Stomach (tissue), 9 donors: ENCODE data around the gene EHBP1L1. TPM values are rescaled to one million over a fixed set of nuclear protein-coding genes. Genes with fewer than 3 reads are reported as not detected.

ENCODE experiments used
- DNase-seq, 2 donors: peaks; one replicate each; pipeline versions ENCODE4 v3.0.0 to v3.0.0-alpha.2; 2013 to 2019
- H3K27ac ChIP-seq, 5 donors: fragments of 200-600 bp in 4 of 5; sonication (generic) in 4 of 5; one replicate each; pipeline ENCODE4 v1.5.1; 2013 to 2019; ENCODE audit warnings: mild to moderate bottlenecking in 1 of 5, moderate library complexity in 1 of 5
- H3K27me3 ChIP-seq, 3 donors: fragments of 200-600 bp; sonication (generic); one replicate each; pipeline ENCODE4 v1.5.1; 2017 to 2019; ENCODE audit warnings: mixed run types in 1 of 3
- H3K36me3 ChIP-seq, 4 donors: fragments of 200-600 bp; sonication (generic); 1 replicate in 3 of 4; 2 replicates in 1 of 4; pipeline ENCODE4 v1.5.1; 2016 to 2019
- H3K4me1 ChIP-seq, 4 donors: fragments of 200-600 bp; sonication (generic); one replicate each; pipeline ENCODE4 v1.5.1; 2016 to 2019
- H3K4me3 ChIP-seq, 4 donors: fragments of 200-600 bp; sonication (generic) in 3 of 4; one replicate each; pipeline ENCODE4 v1.5.1; 2016 to 2019; ENCODE audit warnings: mild to moderate bottlenecking in 1 of 4
- H3K9me3 ChIP-seq, 4 donors: fragments of 200-600 bp; sonication (generic); one replicate each; pipeline ENCODE4 v1.5.1; 2016 to 2019
- CTCF ChIP-seq, 7 experiments: fragments of 450-650 bp in 4 of 7; fragments of 200-600 bp in 3 of 7; sonication (generic) in 3 of 7; IDR thresholded peaks; one replicate each; pipeline ENCODE4 v1.5.1; 2016 to 2019; ENCODE audit warnings: antibody characterized with exemption in 7 of 7, control low read depth in 2 of 7, mild to moderate bottlenecking in 1 of 7
- EP300 ChIP-seq: sonication (generic); formaldehyde crosslinking; IDR thresholded peaks from one replicate; pipeline ENCODE4 v1.6.1; 2017; ENCODE audit warnings: antibody characterized with exemption
- POLR2A ChIP-seq, 4 donors: fragments of 450-650 bp; IDR thresholded peaks; one replicate each; pipeline ENCODE4 v1.6.1; 2016; ENCODE audit warnings: antibody characterized with exemption in 4 of 4, control low read depth in 2 of 4, mild to moderate bottlenecking in 1 of 4, moderate library complexity in 1 of 4
- POLR2AphosphoS5 ChIP-seq, 3 donors: sonication (generic); formaldehyde crosslinking; IDR thresholded peaks; one replicate each; pipeline ENCODE4 v1.6.1; 2016; ENCODE audit warnings: antibody characterized with exemption in 3 of 3
- WGBS, 5 donors: extraction: QIAGEN DNeasy Blood & Tissue Kit in 3 of 5; methylation state at CpG; one replicate each; pipeline versions ENCODE4 v1.1.5 to v1.1.7; 2013 to 2018; 5-methylcytosine and 5-hydroxymethylcytosine counted together
- intact Hi-C: fragments of 100-400 bp; cut with DNase I; formaldehyde crosslinking; loops from one replicate; pipeline ENCODE4 v1.15.1; 2023; ENCODE audit warnings: low total_unique reads
- polyA plus RNA-seq, 3 donors: library from polyadenylated mRNA; stranded (reverse); fragments of 200-250 nt; gene quantifications; one replicate each; pipeline ENCODE4 v1.2.3, GENCODE V29; 2013
- total RNA-seq, 5 donors: library from RNA; depleted of rRNA; stranded (reverse); fragments of >200 nt; gene quantifications; one replicate each; pipeline versions ENCODE4 v1.1.0 to v1.2.3, GENCODE V29; 2014 to 2016
- donor health status: healthy with polysubstance abuse.
- donor health status: Bipolar disorder and iron deficiency.
- donor health status: healthy.

EHBP1L1 gene
- total and polyA plus RNA-seq, 8 donors, result 28.0 to 200 (median 89.4) TPM

DNA sequence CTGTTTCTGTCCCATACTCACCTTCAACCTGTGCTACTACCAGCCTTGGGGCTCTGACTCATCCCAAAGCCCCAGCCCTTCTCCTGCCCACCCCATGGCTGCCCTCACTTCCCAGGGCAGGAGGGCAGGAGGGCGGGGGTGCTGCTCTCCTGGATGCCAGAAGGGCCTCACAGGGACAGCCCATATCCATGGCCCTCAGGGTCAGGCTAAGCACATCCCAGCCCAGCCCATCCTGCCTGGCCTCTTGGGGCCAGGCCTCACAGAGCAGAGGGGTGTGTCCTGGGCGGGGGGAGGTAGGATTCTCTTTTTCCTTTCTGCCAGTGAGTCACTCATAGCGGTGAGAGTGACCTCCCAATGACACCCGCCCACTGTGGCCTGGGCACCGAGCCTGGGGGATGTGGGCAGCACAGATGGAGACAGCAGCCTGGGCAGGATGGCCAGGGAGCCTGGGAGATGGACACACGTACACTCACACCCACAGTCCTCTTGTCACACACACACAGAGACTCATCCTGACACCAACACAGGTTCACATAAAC lies 20.1 kb upstream of the EHBP1L1 start:
- DNase-seq, result peak in 1 of 2 donors; percentile 48
- H3K27ac ChIP-seq, result peak overlapping the region in 4 of 5 donors; percentile 41 to 96 (median 94)
- peaks cover 0 to 8% (median 0%) of the 10 kb centered on the region in 3 donors for H3K27me3 ChIP-seq
- peaks cover 0 to 29% (median 20%) of the 10 kb centered on the region in 4 donors for H3K36me3 ChIP-seq
- H3K4me3 ChIP-seq, result no peak overlapping the region
- H3K9me3 ChIP-seq, result no peaks in the 10 kb centered on the region
- no peak for TF ChIP-seq POLR2A (IDR thresholded peaks at IDR 0.05)
- no peak for TF ChIP-seq EP300
- TF ChIP-seq POLR2AphosphoS5 (IDR thresholded peaks at IDR 0.05), result no peak
- TF ChIP-seq CTCF (IDR thresholded peaks at IDR 0.05), result no peak
- peaks cover 48 to 93% (median 86%) of the 10 kb centered on the region in 4 donors for H3K4me1 ChIP-seq
- intact Hi-C loops, result no loop called here
- WGBS, 5 donors, result 27 to 61% (median 49%) methylated on average over 4 to 6 of the region's 6 CpGs

- 64 to 83% (median 78%) methylated on average over 7 to 12 of the region's 12 CpGs for WGBS, 5 donors
- Histone ChIP-seq H3K4me3 (peak overlapping the region; percentile 64 to 73 (median 68)), H3K27me3 (peaks cover 0 to 8% (median 0%) of the 10 kb centered on the region in 3 donors), H3K4me1 (peaks cover 48 to 90% (median 80%) of the 10 kb centered on the region in 4 donors), H3K9me3 (no peaks in the 10 kb centered on the region), H3K36me3 (peaks cover 0 to 20% (median 13%) of the 10 kb centered on the region in 4 donors), H3K27ac (peak overlapping the region; percentile 88 to 96 (median 94))
- DNase-seq, result no peak
- intact Hi-C loops, result no loop called here
- TF ChIP-seq EP300 (no peak), CTCF (IDR thresholded peaks at IDR 0.05) (no peak)
Observed at GRCh38 chr11:65556470-65557279, 19.2 kb upstream of the EHBP1L1 start.

GRCh38 chr11:65557280-65558001 lies 18.4 kb upstream of the EHBP1L1 start:
- peak in 1 of 2 donors; percentile 68 for DNase-seq
- Histone ChIP-seq H3K4me3 (peak overlapping the region; percentile 64 to 73 (median 68)), H3K4me1 (peaks cover 48 to 83% (median 73%) of the 10 kb centered on the region in 4 donors), H3K36me3 (peaks cover 0 to 16% (median 9%) of the 10 kb centered on the region in 4 donors), H3K9me3 (no peaks in the 10 kb centered on the region), H3K27ac (peak overlapping the region; percentile 88 to 96 (median 94)), H3K27me3 (peaks cover 0 to 8% (median 0%) of the 10 kb centered on the region in 3 donors)
- 4 to 24% (median 6%) methylated on average over 10 to 44 of the region's 47 CpGs for WGBS, 5 donors
- intact Hi-C loops, result no loop called here
- TF ChIP-seq POLR2A (IDR thresholded peaks at IDR 0.05) (no peak), CTCF (IDR thresholded peaks at IDR 0.05) (no peak), EP300 (no peak), POLR2AphosphoS5 (IDR thresholded peaks at IDR 0.05) (no peak)
